Measurements from ENCODE around the gene TMEM109.
A peak's percentile ranks its signal among the peaks of the same experiment; 100 is the strongest.

Gene TMEM109

DNA sequence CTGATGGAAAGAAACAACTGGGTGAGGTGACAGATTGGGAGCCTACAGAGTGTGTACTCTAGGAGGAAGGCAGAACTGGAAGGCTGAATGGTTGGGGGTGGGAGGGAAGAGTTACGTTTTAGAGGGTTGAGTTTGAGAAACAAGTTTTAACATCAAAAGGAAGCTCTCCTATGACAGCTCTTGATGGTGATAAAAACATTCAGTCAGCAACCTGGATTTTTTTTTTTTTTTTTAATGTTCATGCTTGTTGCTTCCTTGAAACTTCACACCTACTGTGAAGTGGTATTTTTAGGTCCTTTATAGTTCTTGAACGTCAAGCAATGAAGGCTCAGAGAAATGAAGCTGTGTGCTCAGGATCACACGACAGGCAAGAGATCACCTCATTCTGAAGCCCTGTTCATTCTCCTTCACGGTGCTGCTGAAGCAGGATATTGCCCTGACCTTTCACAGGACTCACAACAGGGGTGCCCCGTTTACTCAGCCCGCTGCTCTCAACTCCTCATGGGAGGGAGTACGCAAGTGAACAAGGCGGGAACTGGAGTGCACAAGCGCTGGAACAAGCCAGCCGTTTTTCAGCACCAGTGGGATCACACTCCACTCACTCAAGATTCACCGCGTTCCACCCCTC is 1.6 kb upstream of the TMEM109 start:
- no peak for DNase-seq

DNA sequence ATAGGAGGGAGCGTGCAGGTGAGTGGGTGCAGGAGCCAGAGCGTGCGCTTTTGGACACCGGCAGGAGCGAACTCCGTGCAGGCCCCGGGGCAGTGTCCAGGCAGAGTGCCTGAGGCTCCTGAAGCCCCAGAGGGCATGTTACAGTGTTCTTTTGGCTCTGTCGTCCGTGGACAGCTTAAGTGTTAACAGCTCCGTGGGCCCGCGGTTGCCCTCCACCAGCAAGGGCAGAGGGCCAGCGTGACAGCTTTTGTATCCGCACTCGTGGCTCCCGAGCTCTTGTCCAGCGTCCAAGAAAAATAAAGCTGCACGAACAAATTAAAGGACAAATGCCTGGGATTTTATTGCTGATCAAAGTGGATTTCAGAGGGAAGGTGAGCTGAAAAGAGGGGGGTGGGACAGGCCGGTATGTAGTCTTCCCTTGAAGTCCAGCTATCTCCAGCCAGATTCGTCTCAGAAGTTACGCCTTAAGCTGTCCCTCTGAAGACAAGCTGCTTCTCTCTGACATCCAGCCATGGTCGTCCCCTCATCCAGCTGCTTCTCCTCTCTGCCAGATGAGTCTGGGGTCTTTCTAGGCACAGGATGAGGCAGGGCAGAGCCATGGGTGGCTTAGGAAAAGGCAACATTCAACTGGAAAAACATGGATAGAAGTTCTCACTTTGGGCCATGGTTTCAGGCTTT is 968 bp upstream of the TMEM109 start:
- DNase-seq: no peak

DNA sequence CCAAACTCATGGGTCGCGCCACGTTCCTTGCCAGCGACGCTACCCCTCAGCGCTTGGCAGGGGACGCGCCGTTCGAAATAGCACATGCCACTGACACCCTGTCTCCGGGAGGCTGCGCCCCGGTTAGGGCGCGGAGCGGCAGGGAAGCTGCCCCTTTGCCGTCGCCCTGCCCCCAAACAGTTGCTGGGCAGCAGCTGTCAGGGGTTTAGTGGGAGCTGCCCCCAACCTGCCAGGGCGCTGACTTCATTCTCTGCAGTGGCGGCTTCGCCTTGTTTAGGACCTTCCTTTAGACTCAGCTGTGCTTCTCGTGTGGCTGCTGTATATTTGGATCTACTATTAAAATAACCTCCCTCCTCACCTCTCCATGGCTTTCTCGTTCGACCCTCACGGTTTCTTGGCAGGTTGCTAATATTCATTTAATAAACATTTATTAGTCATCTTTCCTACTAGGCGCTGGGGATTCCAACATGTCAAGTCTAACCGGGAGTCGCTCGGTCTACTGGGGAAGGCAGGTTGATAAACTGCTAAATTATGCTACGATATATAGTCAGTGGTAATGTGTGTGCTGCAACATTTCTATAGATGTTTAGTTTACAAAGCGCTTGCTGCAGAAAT is 782 bp downstream of the TMEM109 start:
- peak in 1 of 2 experiments; percentile 17 for DNase-seq

DNA sequence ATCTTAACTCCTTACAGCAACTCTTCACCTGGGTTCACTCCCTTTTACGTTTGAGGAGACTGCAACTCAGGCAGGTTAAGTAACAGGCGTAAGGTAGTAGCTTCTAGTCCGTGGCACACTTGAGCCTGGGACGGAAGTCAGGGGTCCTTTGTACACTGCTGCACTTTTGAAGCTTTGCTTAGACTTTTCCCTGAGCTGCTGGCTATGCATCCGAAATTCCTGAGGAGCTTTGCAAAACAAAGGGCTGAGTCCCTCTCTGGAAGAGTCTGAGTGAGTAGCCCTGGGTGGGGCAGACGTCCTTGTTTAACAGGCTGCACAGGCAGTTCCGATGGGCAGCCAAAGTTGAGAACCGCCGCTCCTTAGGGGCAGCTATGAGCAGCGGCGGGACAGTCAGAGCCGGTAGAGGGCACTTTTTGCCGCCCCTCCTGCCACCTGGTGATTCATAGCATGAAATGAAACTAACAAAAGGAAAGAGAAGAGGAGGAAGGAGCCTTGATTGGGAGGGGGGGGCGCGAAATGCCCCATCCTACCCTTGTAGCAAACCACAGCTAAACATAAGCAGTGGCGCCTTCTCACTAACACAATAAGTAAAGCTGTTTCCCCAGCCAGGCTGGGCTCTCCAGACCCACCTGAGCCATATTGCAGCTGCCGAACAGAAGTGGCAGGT is 1.4 kb downstream of the TMEM109 start:
- peak; percentile 45 to 53 for DNase-seq

DNA sequence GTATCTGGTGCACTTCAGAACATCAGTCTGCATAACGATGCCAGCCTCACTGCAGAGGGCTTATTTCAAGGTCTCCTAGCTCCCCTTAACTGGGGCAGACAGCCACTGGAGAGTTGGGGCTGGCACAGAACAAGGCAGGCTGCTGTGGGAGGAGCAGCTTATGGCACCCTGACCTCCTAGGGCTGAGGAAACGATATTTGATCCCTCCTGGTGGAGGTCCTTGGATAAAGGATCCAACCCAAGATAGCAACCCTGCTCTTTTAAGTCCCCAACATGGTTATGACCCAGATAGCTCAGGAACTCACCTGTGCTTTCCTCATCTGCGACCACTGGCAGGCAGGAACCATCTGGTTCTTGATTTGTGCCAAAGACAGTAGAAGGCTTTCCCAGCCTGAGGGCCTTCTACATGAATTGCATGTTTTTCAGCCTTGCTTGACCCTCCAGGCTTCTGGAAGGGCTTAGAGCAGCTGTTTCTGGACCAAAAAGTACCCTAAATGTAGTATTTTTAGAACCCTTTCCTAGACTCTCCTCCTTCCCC is 2.8 kb downstream of the TMEM109 start:
- no peak for DNase-seq

DNA sequence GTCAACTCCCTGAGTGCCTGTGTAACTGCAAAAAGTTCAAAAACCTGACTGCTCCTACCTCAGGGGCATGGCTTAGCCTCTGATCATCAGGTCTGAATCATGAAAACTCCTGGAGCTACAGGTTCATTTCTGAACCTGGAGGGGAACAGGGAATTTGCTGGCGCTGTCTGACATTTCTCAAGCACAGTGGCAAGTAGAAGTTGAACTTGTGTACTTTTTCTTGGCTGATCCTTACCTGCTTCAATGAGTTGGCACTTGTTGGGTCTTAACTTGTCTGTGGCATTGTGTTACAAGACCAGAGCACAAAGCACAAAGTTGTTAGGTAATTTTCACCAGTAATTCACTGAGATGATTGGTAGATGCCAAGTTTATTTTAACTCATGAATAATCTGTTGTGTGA is 3.3 kb downstream of the TMEM109 start:
- DNase-seq: no peak

DNA sequence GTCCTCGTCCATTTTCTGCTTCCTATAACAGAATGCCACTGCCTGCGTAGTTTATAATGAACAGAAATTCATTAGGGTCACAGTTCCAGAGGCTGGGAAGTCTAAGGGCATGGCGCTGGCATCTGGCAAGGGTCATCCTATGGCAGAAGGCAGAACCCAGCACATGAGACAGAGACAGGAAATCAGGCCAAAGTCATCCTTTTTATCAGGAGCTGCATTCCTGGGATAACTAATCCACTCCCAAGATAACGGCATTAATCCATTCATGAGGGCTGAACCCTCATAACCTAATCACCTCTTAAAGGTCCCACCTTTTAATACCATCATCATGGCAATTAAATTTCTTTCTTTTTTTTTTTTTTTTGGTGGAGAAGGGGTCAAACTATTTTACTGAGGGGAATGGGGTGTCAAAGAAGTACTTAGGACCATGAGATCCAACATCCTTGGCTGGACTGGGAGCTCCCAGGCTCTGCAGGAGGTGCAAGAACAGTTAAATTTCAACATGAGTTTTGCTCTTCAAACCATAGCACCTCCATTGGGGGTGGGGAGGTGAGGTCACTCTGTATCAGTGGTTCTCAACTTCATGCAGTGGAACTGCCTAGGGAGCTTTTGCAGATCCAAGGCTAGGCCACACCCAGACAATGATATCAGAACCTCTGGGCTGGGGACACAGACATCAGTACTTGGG is 4.4 kb downstream of the TMEM109 start:
- DNase-seq: no peak

DNA sequence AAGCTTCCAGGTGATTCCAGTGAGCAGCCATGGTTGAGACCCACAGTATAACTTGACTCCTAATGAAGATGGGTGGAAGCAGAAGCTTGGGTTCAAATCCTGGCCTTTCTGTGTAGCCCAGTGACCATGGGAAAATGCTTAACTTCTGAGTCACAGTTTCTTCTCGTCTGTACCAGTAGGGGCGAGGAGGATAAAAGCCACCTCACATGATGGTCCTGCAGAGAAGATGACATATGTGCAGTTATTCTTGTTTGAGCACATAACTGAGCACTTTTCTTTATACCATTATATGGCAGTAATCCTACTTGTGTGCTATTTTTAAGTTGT is 4.9 kb downstream of the TMEM109 start:
- no peak for DNase-seq

DNA sequence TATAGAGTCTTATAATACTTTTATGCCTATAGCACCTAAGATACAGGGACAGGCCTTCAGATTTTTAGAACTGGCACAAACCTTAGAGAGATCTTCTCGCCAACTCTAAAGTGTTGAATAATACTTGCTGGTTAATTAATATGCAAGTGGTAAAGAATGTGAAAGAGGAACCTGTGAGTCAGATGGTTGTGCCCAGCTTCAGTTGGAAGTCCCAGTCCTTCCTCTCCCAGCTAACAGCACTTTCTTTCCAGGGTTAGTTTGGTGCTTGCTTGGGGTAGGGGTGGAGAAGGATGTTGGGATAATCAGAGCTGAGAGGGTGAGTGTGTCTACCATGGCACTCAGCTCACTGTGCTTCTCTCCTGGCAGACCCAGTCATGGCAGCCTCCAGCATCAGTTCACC is 5.4 kb downstream of the TMEM109 start:
- DNase-seq: peak; percentile 55 to 60

DNA sequence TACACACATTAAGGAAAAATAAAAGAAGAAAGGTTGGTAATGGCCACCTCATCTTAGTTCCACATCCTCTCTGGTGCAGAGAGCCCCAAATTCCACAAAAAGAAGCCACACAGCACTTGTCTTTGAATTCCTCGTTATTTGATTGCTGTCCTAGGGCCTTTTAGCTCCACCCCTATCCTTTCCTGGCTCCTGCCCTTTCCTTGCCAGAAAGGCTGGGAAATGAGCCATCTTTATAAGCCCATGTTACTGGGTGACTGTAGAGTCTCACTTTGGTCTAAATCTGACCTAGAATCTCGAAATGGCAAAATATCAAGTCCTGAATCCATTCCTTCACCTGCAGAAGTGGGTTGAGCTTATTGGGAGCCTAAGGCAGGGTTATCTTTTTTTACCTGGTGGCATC is 6.0 kb downstream of the TMEM109 start:
- no peak for DNase-seq

DNA sequence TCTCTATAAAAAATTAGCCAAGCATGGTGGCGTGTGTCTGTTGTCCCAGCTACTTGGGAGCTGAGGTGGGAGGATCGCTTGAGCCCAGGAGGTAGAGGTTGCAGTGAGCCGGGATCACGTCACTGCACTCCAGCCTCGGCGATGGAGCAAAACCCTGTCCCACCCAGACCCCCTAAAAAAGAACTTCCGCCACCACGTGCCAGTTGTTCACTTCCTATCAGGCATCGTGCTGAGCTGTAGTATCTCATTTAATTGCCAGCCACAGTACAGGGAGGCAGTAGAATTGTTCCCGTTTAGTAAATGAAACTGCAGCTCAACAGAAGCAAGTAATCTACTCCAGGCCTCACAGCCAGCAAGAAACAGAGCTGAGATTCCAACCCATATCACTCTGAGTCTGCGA is 7.3 kb downstream of the TMEM109 start:
- no peak for DNase-seq

DNA sequence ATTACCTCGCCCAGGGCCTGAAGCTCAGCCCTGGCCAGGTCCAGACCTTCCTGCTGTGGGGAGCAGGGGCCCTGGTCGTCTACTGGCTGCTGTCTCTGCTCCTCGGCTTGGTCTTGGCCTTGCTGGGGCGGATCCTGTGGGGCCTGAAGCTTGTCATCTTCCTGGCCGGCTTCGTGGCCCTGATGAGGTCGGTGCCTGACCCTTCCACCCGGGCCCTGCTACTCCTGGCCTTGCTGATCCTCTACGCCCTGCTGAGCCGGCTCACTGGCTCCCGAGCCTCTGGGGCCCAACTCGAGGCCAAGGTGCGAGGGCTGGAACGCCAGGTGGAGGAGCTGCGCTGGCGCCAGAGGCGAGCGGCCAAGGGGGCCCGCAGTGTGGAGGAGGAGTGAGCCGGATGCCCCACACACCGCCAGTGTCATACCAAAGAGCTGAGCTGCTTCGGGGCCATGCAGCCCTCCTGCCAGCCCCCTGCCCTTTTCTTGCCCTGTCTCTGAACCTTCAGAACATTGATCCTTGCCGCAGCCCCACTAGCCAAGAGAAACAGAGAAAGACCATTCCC is 7.9 kb downstream of the TMEM109 start:
- DNase-seq: no peak

DNA sequence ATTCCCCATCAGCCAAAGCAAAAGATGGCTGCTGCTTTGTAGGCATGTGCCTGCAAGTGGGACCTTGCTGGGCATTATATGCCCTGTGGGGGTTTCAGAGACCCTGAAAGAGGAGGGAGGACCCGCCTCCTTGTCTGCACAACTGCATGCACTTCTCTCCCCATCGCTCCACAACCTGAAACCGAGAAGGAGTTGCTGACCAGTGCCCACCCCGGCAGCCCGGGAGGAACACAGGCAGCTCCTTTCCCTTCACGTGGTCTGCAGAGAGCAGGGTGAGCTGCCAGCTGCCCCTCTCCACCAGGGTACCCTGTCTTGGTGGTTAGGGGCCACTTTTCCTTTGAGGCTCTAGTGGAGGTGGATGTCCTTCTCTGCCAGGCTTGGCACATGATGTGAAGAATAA is 8.9 kb downstream of the TMEM109 start:
- no peak for DNase-seq

DNA sequence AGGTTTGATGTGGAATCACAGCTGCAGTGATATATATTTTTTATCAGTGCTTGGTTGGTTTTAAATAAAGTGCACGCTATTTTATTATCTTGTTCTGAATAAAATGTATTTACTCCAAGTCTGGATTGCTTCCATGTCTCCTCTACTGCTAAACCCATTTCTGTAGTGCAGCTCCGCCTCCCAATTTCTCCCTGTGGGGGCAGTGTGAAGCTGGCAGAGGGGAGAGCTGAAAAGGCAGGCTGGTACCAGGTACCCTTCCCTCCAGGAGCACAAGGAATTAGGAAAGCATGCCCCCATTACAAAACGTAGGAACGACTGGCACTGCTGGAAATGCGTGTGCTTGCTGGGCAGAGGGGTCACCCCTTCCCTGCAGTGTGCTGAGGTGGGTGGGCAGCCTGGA is 9.4 kb downstream of the TMEM109 start:
- no peak for DNase-seq

DNA sequence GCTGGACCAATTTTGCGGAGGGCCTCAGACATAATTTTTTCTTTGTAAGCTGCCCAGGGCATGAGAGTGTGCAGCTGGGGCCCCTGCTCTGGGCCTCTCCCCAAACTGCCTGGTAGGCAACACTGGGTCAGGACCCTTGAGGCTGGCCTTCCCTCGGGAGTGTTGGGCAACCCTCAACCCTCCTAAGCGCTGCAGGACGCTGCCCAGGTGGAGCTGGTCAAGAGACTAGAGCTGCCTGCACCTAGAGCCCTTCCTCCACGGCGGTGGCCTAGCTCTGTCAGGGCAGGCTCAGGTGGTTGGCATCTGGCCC is 9.8 kb downstream of the TMEM109 start:
- no peak for DNase-seq

DNA sequence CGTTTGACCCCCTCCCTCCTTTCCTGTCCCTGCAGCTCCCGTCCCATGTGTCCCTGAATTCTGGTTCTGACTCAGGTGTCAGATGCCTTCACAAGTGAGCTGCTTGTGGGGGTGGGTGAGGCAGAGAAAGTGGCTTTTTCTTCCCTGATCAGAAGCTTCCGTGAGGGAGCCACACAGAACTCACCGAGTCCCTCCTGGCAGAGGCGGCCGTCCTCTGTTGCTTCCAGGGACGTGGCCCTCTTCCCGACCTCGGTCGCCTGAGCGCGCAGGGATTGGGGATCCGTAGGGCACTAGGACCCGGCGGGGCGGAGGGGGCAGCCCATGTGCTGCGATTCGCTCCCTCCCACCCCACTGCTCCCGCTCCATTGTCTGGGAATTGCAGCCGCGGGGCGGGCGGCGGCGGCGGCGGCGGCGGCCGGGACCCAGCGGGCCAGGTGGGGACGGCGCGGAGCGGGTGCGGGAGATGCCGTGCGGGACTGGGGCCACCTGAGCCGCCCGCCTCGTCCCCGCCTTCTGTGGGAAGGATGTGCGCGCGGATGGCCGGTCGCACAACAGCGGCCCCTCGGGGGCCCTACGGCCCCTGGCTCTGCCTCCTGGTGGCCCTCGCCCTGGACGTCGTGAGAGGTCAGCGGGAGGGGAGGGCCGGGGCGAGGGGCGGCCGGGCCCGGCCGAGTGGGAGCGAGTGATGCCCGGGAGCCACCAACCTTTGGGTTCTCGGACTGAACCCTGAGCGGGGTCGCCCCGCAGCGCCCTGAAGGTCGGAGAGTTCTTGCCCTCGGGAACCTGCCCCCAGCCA is 10.3 kb downstream of the TMEM109 start, which contains the start of gene TMEM132A:
TSS of gene TMEM132A (plus strand) at position 351 of the 796 bp plus-strand sequence. CDS start at position 525, 174 bp downstream.
- DNase-seq: no peak

DNA sequence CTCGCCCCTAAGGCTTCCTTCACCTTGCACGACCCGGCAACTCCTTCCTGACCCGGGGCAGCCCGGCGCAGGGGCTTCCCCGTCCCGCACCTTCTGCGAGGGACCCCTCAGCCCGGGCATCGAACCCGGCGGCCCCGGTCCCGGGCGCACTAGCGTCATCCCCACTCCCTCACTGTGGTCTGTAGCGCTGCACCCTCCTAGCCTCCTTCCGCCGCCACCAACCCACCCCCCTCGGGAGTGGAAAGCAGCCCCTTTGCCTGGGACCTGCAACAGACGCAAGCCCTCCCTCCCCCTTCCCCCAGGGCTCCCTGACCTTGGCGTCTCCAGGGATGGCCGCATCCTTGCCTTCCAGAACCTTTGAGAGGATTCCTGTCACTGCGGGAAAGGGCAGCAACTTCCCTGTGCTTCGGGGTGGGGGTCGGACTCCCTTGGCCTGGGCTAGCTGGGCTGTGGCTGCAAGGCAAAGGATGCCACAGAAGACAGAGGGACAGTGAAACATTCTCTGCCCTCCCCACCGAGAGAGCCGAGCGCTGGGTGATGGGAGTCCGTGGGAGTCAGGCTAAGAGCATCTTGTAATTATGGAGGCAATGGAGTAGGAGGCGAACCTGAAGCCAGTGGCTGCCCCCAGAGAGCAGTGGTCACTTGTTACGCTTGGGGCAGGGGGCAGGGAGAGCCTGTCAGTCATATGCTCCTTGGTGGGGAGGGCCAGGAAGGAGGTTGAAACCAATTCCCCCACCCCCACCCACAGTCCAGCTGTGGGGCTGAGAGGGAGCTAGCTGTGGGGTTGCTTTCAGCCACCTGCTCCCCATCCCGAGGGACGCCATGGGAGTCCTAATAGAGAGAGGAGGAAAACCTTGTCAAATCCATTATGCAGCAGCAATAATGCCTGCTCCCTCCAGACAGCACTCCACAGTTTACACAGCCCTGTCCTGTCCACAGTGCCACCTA is 11.2 kb downstream of the TMEM109 start:
- DNase-seq: no peak

DNA sequence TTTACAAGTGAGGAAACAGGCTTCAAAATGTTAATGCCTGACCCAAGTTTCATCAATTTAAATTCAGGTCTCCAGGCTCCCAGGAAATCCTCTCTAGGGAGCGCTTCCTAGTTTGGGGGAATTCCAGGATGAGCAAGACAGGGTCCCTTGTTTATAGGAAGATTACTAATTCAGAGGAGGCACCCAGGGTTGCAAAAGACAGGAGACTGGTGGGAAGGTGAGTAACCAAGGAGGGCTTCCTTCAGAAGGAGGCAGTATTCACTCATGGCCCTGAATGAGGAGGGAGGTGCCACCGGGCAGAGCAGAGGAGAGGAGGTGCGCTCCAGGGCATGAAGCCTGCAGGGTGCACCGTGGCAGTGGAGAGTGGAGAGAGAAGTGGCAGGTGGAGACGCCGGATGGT is 11.9 kb downstream of the TMEM109 start:
- no peak for DNase-seq

DNA sequence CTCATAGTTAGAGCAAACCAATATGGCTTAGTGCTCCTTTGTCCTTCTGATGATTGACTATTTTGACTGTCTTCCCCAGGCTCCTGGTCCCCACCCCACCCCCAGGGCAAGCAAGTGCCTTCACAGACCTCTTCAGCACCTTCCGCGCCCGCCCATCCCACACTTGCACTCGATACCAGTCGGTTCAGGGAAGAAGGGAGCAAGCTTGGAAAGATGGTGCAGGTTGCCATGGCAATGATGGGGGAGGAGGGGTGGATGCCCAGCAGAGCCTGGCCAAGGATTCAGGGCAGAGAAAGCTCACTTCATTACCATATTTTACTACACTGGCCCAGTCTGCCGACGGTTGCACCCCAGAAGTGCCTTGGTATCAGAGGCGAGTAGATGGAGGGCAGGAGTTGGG is 12.5 kb downstream of the TMEM109 start:
- no peak for DNase-seq

DNA sequence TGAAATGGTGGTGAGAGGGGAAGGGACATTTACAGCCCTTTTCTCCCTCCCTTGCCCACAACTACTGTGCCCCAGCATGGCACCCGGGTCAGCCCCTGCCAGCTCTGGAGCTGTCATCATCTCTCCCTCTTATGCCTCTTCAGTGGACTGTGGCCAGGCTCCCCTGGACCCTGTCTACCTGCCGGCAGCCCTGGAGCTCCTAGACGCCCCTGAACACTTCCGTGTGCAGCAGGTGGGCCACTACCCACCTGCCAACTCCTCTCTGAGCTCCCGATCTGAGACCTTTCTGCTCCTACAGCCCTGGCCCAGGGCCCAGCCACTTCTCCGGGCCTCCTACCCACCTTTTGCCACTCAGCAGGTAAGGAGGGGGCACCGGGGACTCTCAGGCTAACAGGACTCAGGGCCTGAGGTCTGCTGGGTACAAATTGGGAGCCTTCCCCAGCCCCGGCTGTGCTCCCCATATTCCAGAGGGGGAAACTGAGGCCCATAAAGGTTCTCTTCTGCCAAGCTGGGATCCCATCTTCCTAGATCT is 13.2 kb downstream of the TMEM109 start:
- DNase-seq: no peak

DNA sequence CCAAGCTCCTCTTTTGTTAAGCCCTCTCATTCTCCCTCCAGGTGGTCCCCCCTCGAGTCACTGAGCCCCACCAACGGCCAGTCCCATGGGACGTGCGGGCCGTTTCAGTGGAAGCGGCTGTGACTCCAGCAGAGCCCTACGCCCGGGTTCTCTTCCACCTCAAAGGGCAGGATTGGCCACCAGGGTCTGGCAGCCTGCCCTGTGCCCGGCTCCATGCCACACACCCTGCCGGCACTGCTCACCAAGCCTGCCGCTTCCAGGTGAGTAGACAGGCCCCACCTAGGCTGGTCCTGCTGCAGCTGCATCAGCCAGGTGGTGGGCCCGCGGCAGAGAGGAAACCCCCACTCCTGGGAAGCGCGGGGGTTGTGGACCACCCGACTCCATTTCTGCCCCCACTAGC is 13.6 kb downstream of the TMEM109 start:
- no peak for DNase-seq
